SK-N-SH treated with all-trans-retinoic acid at 6 μM for 48 hours (cell line): ENCODE measurements around the gene MAP2.
A peak's percentile ranks its signal among the peaks of the same experiment; 100 is the strongest.

Experiments used
- ATAC-seq: fragments of 200-7000 bp; cut with Tn5 transposase; 3 replicates; pipeline ENCODE4 v1.9.1; 2020; ENCODE audit warnings: mild to moderate bottlenecking, moderate library complexity
- ARNTL ChIP-seq: fragments of 450-650 bp; formaldehyde crosslinking; IDR thresholded peaks from 2 replicates; pipeline ENCODE4 v1.5.0; 2020; ENCODE audit warnings: low read depth, mild to moderate bottlenecking, moderate library complexity, borderline replicate concordance
- BACH2 ChIP-seq: fragments of 250-450 bp; sonication (Bioruptor Pico); IDR thresholded peaks from 2 replicates; pipeline ENCODE4 v1.9.0; 2021; ENCODE audit warnings: mild to moderate bottlenecking, borderline replicate concordance
- CSDC2 ChIP-seq: fragments of 250-450 bp; sonication (Bioruptor Pico); IDR thresholded peaks from 2 replicates; pipeline ENCODE4 v1.5.0; 2020; ENCODE audit warnings: mild to moderate bottlenecking, moderate library complexity
- CSRNP3 ChIP-seq: fragments of 250-450 bp; sonication (Bioruptor Pico); IDR thresholded peaks from 2 replicates; pipeline ENCODE4 v1.5.1; 2021; ENCODE audit warnings: mild to moderate bottlenecking, moderate library complexity
- ESRRG ChIP-seq: fragments of 250-450 bp; sonication (Bioruptor Pico); IDR thresholded peaks from 2 replicates; pipeline ENCODE4 v1.6.1; 2021; ENCODE audit warnings: mild to moderate bottlenecking
- GLIS3 ChIP-seq: fragments of 250-450 bp; sonication (Bioruptor Pico); IDR thresholded peaks from 2 replicates; pipeline ENCODE4 v1.5.0; 2020; ENCODE audit warnings: mild to moderate bottlenecking, moderate library complexity
- ISL1 ChIP-seq: fragments of 250-450 bp; sonication (Bioruptor Pico); IDR thresholded peaks from 2 replicates; pipeline ENCODE4 v2.1.2; 2022; ENCODE audit warnings: mild to moderate bottlenecking, moderate library complexity
- OSR1 ChIP-seq: fragments of 250-450 bp; sonication (Bioruptor Pico); IDR thresholded peaks from 2 replicates; pipeline ENCODE4 v1.8.0; 2022; ENCODE audit warnings: moderate library complexity, mild to moderate bottlenecking, inconsistent platforms
- PATZ1 ChIP-seq: fragments of 250-450 bp; sonication (Bioruptor Pico); IDR thresholded peaks from 2 replicates; pipeline ENCODE4 v1.8.0; 2020; ENCODE audit warnings: mild to moderate bottlenecking, moderate library complexity, borderline replicate concordance
- PPARA ChIP-seq: fragments of 250-450 bp; sonication (Bioruptor Pico); IDR thresholded peaks from 2 replicates; pipeline ENCODE4 v1.5.0; 2020; ENCODE audit warnings: mild to moderate bottlenecking, borderline replicate concordance
- RARB ChIP-seq: fragments of 250-450 bp; sonication (Bioruptor Pico); IDR thresholded peaks from 2 replicates; pipeline ENCODE4 v1.8.0; 2021; ENCODE audit warnings: mild to moderate bottlenecking, moderate library complexity
- SNAI2 ChIP-seq: fragments of 250-450 bp; sonication (Bioruptor Pico); IDR thresholded peaks from 2 replicates; pipeline ENCODE4 v1.5.0; 2020; ENCODE audit warnings: mild to moderate bottlenecking, moderate library complexity
- TCF4 ChIP-seq: fragments of 250-450 bp; sonication (Bioruptor Pico); IDR thresholded peaks from 2 replicates; pipeline ENCODE4 v1.8.0; 2021; ENCODE audit warnings: mild to moderate bottlenecking, moderate library complexity, borderline replicate concordance
- TOX ChIP-seq: fragments of 250-450 bp; sonication (Bioruptor Pico); IDR thresholded peaks from 2 replicates; pipeline ENCODE4 v1.8.0; 2021; ENCODE audit warnings: mild to moderate bottlenecking, moderate library complexity, borderline replicate concordance
- TSHZ2 ChIP-seq: fragments of 250-450 bp; sonication (Bioruptor Pico); IDR thresholded peaks from 2 replicates; pipeline ENCODE4 v1.5.0; 2020; ENCODE audit warnings: mild to moderate bottlenecking, moderate library complexity
- ZC3H10 ChIP-seq: fragments of 250-450 bp; sonication (Bioruptor Pico); IDR thresholded peaks from 2 replicates; pipeline ENCODE4 v1.5.1; 2021; ENCODE audit warnings: mild to moderate bottlenecking, moderate library complexity
- ZFP3 ChIP-seq: fragments of 250-450 bp; sonication (Bioruptor Pico); IDR thresholded peaks from 2 replicates; pipeline ENCODE4 v1.5.0; 2020; ENCODE audit warnings: mild to moderate bottlenecking, moderate library complexity
- ZFP30 ChIP-seq: fragments of 450-650 bp; formaldehyde crosslinking; IDR thresholded peaks from 2 replicates; pipeline ENCODE4 v1.5.0; 2022; ENCODE audit warnings: mild to moderate bottlenecking, moderate library complexity
- ZNF565 ChIP-seq: fragments of 450-650 bp; formaldehyde crosslinking; conservative IDR thresholded peaks from 2 replicates; pipeline ENCODE4 v1.5.0; 2020; ENCODE audit warnings: low read depth, mild to moderate bottlenecking, moderate library complexity
- ZNF70 ChIP-seq: fragments of 450-650 bp; formaldehyde crosslinking; IDR thresholded peaks from 2 replicates; pipeline ENCODE4 v1.5.0; 2020; ENCODE audit warnings: mild to moderate bottlenecking, moderate library complexity
- ZNF8 ChIP-seq: fragments of 450-650 bp; formaldehyde crosslinking; IDR thresholded peaks from 2 replicates; pipeline ENCODE4 v1.5.0; 2020; ENCODE audit warnings: mild to moderate bottlenecking, moderate library complexity
- TF ChIP-seq, protein P1 (sequence below): fragments of 250-450 bp; sonication (Bioruptor Pico); IDR thresholded peaks from 2 replicates; pipeline ENCODE4 v1.5.1; 2020; ENCODE audit warnings: low read depth, mild to moderate bottlenecking, moderate library complexity
- TF ChIP-seq, protein P2 (sequence below): fragments of 250-450 bp; sonication (Bioruptor Pico); IDR thresholded peaks from 2 replicates; pipeline ENCODE4 v1.8.0; 2021; ENCODE audit warnings: low read depth, mild to moderate bottlenecking, moderate library complexity, borderline replicate concordance

Gene MAP2

GRCh38 chr2:209471037-209471436 lies 47.2 kb downstream of the MAP2 start:
- TF ChIP-seq ISL1 (CRISPR knock-in tag) (no peak), ZNF565 (CRISPR knock-in tag) (no peak), BACH2 (CRISPR knock-in tag) (no peak), CSRNP3 (CRISPR knock-in tag) (no peak), ZC3H10 (CRISPR knock-in tag) (no peak), ESRRG (no peak), ARNTL (CRISPR knock-in tag) (no peak), ZFP3 (no peak)
- TF ChIP-seq, all 23 proteins: peak for 0
- ATAC-seq: no peak

DNA sequence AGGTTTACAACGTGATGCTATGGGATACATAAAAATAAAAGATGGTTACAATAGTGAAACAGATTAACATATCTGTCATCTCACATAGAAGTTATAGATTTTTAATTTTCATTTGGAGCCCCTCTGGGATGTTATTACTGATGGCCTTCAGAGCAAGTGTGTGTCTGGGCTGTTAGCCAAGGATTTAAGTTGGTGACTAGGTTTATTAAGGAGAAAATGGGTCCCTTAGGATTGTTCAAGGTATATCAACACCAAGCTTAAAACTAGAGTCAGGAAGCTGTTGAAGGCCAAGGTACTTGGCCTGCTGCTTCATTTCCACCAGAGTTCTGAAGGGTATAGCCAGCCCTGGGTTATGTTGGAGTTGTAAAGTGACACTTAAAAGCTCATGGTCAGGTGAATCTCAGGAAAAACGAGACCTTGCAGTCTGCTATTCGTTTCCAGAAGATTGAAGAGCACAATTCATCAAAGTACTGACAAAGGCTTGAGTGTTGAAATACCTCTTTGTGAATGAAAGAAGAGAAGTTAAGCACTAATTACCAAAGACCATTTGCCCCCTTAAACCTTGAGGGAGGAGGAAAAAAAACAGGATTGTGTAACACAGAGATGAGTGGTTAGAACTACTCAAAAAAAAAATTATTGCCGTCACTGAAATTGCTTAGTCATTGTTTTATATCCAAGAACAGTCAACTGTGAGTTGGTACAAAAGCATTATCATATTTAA lies 48.4 kb downstream of the MAP2 start:
- TF ChIP-seq TOX (peak; percentile 70; the same call in 1 of the 2 replicates), CSRNP3 (CRISPR knock-in tag) (no peak), CSDC2 (CRISPR knock-in tag) (no peak), PPARA (CRISPR knock-in tag) (no peak), ARNTL (CRISPR knock-in tag) (no peak), ISL1 (CRISPR knock-in tag) (0 out of 2 replicates have a peak, but pooled peaks have one; percentile 52), ZNF565 (CRISPR knock-in tag) (no peak), ZC3H10 (CRISPR knock-in tag) (peak; percentile 23; the same call in 1 of the 2 replicates), TCF4 (no peak), SNAI2 (CRISPR knock-in tag) (no peak), TSHZ2 (CRISPR knock-in tag) (no peak), ZNF70 (no peak), RARB (CRISPR knock-in tag) (peak; percentile 62; the same call in 1 of the 2 replicates), ESRRG (no peak), GLIS3 (CRISPR knock-in tag) (no peak), ZFP30 (CRISPR knock-in tag) (no peak), OSR1 (no peak), PATZ1 (CRISPR knock-in tag) (no peak), ZFP3 (no peak), ZNF8 (no peak), BACH2 (CRISPR knock-in tag) (no peak)
- TF ChIP-seq, protein P1, sequence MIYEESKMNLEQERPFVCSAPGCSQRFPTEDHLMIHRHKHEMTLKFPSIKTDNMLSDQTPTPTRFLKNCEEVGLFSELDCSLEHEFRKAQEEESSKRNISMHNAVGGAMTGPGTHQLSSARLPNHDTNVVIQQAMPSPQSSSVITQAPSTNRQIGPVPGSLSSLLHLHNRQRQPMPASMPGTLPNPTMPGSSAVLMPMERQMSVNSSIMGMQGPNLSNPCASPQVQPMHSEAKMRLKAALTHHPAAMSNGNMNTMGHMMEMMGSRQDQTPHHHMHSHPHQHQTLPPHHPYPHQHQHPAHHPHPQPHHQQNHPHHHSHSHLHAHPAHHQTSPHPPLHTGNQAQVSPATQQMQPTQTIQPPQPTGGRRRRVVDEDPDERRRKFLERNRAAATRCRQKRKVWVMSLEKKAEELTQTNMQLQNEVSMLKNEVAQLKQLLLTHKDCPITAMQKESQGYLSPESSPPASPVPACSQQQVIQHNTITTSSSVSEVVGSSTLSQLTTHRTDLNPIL (CRISPR knock-in tag): no peak
- TF ChIP-seq, protein P2, sequence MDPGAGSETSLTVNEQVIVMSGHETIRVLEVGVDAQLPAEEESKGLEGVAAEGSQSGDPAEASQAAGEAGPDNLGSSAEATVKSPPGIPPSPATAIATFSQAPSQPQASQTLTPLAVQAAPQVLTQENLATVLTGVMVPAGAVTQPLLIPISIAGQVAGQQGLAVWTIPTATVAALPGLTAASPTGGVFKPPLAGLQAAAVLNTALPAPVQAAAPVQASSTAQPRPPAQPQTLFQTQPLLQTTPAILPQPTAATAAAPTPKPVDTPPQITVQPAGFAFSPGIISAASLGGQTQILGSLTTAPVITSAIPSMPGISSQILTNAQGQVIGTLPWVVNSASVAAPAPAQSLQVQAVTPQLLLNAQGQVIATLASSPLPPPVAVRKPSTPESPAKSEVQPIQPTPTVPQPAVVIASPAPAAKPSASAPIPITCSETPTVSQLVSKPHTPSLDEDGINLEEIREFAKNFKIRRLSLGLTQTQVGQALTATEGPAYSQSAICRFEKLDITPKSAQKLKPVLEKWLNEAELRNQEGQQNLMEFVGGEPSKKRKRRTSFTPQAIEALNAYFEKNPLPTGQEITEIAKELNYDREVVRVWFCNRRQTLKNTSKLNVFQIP (CRISPR knock-in tag): no peak
- 0 out of 3 replicates have a peak, but pooled peaks have one; percentile 4 for ATAC-seq
